Prostate gland (tissue), 2 donors: ENCODE measurements around the gene SLAMF1. TPM values are rescaled to one million over a fixed set of nuclear protein-coding genes. Genes with fewer than 3 reads are reported as not detected.

ENCODE experiments used
- DNase-seq: peaks from one replicate; pipeline ENCODE4 v3.0.0-alpha.2; 2019; ENCODE audit warnings: low spot score
- H3K27ac ChIP-seq, 2 donors: fragments of 200-600 bp; sonication (generic); 2 replicates each; pipeline ENCODE4 v1.5.1; 2017 to 2019
- H3K27me3 ChIP-seq: fragments of 200-600 bp; sonication (generic); replicated peaks from 2 replicates; pipeline ENCODE4 v1.5.1; 2019; ENCODE audit not compliant: insufficient read depth
- H3K36me3 ChIP-seq, 2 donors: fragments of 200-600 bp; sonication (generic); 1 replicate in 1 of 2; 2 replicates in 1 of 2; pipeline versions ENCODE4 v1.5.1 to v1.8.1; 2017 to 2019
- H3K4me1 ChIP-seq: fragments of 200-600 bp; sonication (generic); replicated peaks from 2 replicates; pipeline ENCODE4 v1.5.1; 2019
- H3K4me3 ChIP-seq, 2 donors: fragments of 200-600 bp; sonication (generic); 2 replicates each; pipeline ENCODE4 v1.5.1; 2017 to 2019
- H3K9me3 ChIP-seq: fragments of 200-600 bp; sonication (generic); 2 replicates; pipeline ENCODE4 v1.5.1; 2017
- CTCF ChIP-seq, 4 experiments: fragments of 200-600 bp in 2 of 4; fragments of 450-650 bp in 2 of 4; sonication (generic) in 2 of 4; IDR thresholded peaks; 1 replicate in 3 of 4; 2 replicates in 1 of 4; pipeline ENCODE4 v1.5.1; 2016 to 2019; ENCODE audit warnings: antibody characterized with exemption in 4 of 4, mild to moderate bottlenecking in 2 of 4, moderate library complexity in 2 of 4
- POLR2A ChIP-seq: fragments of 450-650 bp; IDR thresholded peaks from one replicate; pipeline ENCODE4 v1.6.1; 2016; ENCODE audit warnings: antibody characterized with exemption, mild to moderate bottlenecking
- POLR2AphosphoS5 ChIP-seq: sonication (generic); formaldehyde crosslinking; IDR thresholded peaks from one replicate; pipeline ENCODE4 v1.6.1; 2017; ENCODE audit warnings: antibody characterized with exemption
- WGBS: methylation state at CpG from one replicate; pipeline ENCODE4 v1.1.5; 2018; 5-methylcytosine and 5-hydroxymethylcytosine counted together
- intact Hi-C: fragments of 100-400 bp; cut with DNase I; formaldehyde crosslinking; loops from one replicate; pipeline ENCODE4 v1.14.2; 2022
- total RNA-seq, 2 donors: library from RNA; depleted of rRNA; stranded (reverse); fragments of >200 nt; gene quantifications; one replicate each; pipeline ENCODE4 v1.1.0, GENCODE V29; 2016

The SLAMF1 gene
- total RNA-seq, 2 donors from 2014 or later, result 0.17 to 0.36 TPM

- intact Hi-C loops, result no loop called here
- TF ChIP-seq CTCF (IDR thresholded peaks at IDR 0.05), result no peak
- TF ChIP-seq POLR2AphosphoS5, result no peak
- TF ChIP-seq POLR2A, result no peak
- Histone ChIP-seq H3K9me3 (no peaks in the 10 kb centered on the region), H3K27me3 (no peaks in the 10 kb centered on the region), H3K4me3 (no peak overlapping the region), H3K27ac (no peak overlapping the region), H3K4me1 (no peaks in the 10 kb centered on the region), H3K36me3 (no peaks in the 10 kb centered on the region)
- no peak for DNase-seq
- WGBS, result 82% methylated on average over 13 of the region's 13 CpGs
These were observed 1.3 kb downstream of the SLAMF1 start for GRCh38 chr1:160645386-160646130.

GRCh38 chr1:160644399-160644798 lies 2.4 kb downstream of the SLAMF1 start:
- no peak for TF ChIP-seq POLR2AphosphoS5
- no peak for TF ChIP-seq CTCF (IDR thresholded peaks at IDR 0.05)
- Histone ChIP-seq H3K4me3 (no peak overlapping the region), H3K27me3 (no peaks in the 10 kb centered on the region), H3K9me3 (no peaks in the 10 kb centered on the region), H3K27ac (no peak overlapping the region), H3K36me3 (no peaks in the 10 kb centered on the region), H3K4me1 (no peaks in the 10 kb centered on the region)
- intact Hi-C loops, result no loop called here
- DNase-seq, result no peak

- Histone ChIP-seq H3K4me3 (no peak overlapping the region), H3K9me3 (no peaks in the 10 kb centered on the region), H3K36me3 (no peaks in the 10 kb centered on the region), H3K27me3 (no peaks in the 10 kb centered on the region), H3K27ac (no peak overlapping the region), H3K4me1 (no peaks in the 10 kb centered on the region)
- WGBS, result 84% methylated on average over 5 of the region's 5 CpGs
- intact Hi-C loops, result no loop called here
- TF ChIP-seq POLR2AphosphoS5 (no peak), CTCF (IDR thresholded peaks at IDR 0.05) (no peak), POLR2A (no peak)
- DNase-seq, result no peak
These were observed 3.7 kb downstream of the SLAMF1 start for GRCh38 chr1:160643138-160643537.

GRCh38 chr1:160642281-160642644 lies 4.6 kb downstream of the SLAMF1 start:
- TF ChIP-seq POLR2A (no peak), CTCF (IDR thresholded peaks at IDR 0.05) (no peak), POLR2AphosphoS5 (no peak)
- intact Hi-C loops, result no loop called here
- no peak for DNase-seq
- 96% methylated on average over 2 of the region's 2 CpGs for WGBS
- Histone ChIP-seq H3K27me3 (no peaks in the 10 kb centered on the region), H3K9me3 (no peaks in the 10 kb centered on the region), H3K36me3 (no peaks in the 10 kb centered on the region), H3K4me3 (no peak overlapping the region), H3K4me1 (no peaks in the 10 kb centered on the region), H3K27ac (no peak overlapping the region)
